Raji (cell line): Measurements from ENCODE around the gene HOXA7.

Experiments used
- POLR2A ChIP-seq: IDR thresholded peaks from 2 replicates; pipeline ENCODE4 v1.6.1; 2011; ENCODE audit warnings: low read depth, low read length, control low read depth; ENCODE audit not compliant: insufficient read depth

Gene HOXA7

DNA sequence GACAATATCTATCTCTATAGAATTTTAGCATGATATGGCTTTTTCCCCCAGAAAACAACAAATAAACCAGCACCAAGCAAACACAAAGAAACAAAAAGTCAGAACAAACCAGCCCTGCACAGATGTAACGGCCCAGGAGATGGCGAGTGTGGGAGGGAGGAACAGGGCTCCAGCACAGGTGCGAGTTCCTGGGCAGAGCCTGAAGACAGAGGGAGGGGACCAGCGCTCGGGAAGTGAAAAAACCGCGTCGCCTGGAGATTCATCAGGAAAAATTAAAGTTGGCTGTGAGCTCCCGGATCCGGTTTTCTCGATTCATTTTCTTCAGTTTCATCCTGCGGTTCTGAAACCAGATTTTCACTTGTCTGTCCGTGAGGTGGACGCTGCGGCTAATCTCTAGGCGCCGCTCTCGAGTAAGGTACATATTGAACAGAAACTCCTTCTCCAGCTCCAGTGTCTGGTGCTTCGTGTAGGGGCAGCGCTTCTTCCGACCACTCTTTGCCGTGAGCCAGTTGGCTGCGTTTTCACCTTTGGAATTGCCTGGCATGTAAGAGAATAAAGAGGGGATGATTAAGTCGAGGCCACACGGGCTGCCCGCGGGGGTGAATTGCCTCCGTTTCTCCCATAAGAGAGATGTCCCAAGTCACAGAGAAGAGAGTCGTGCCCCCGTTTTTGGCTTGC lies 15.3 kb upstream of the HOXA7 start:
- no peak for TF ChIP-seq POLR2A

- TF ChIP-seq POLR2A: no peak
Measured at GRCh38 chr7:27171325-27171636, 14.8 kb upstream of the HOXA7 start.

- no peak for TF ChIP-seq POLR2A
Measured at GRCh38 chr7:27170426-27171324, 14.2 kb upstream of the HOXA7 start.

DNA sequence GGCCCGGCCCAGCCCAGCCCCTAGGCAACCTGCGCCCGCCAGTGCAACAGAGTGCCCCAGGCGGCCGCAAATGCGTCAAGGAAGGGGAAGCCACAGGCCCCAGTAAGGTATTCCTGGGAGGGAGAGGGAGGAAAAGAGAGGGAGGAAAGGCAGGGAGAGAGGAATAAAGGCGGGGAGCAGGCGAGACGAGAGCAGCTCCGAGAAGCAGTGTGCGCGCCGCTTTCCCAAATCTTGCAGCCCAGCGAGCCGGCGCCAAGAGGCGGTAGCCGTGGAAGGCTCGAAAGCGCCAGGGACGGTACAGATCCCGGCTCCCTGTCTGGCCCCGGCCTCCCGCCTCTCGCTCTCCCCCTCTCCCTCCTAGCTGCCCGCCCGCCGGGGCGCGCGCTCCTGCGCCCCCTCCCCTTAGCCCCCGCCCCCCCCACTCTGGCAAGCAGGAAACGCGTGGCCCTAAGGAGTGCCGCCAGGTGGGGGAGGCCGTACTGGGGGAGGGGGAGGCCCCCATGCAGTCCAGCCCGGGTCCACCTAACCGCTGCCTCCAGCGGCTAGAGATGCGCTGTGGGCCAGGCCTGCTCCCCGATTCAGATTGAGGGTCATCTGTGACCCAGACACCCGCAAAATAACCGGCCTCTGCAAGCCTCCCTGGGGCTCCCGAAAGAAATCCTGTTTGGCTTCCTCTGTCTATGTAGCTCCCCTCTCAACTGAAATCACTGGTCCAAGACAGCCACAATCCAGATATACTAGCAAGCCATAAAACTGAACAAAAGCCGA lies 13.4 kb upstream of the HOXA7 start:
- TF ChIP-seq POLR2A: no peak

DNA sequence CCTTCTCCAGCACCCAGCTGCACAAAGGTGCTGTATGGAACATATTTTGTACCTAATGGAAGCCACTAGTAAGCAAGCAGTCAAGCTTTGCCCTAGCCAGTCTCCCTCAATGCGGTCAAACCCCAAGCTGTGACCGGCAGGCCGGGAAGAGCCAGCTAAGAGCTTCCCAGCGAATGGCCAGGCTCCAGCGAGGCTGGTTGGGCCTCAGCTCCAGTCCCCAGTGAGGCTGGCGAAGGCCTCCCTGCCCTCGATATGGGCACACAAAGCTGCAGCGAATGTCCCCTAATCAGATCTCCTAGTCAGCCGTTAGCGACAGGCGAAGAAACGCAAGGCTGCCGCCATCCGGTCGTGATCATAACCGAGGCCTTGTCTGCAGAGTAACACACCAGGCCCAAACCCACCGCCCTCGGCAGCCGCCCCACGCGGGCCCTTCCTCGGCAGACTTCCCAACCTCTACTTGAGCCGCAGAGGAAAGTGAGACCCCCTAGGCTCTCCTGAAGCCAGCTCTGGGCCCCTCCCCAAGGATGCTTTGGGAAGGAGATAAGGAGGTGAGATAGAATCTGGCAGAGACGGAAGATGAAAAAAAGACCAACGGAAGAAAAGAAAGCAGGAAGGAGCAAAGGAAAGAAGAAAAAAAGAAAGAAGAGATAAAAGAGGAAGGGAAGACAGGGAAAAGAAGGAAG lies 11.9 kb upstream of the HOXA7 start:
- no peak for TF ChIP-seq POLR2A

DNA sequence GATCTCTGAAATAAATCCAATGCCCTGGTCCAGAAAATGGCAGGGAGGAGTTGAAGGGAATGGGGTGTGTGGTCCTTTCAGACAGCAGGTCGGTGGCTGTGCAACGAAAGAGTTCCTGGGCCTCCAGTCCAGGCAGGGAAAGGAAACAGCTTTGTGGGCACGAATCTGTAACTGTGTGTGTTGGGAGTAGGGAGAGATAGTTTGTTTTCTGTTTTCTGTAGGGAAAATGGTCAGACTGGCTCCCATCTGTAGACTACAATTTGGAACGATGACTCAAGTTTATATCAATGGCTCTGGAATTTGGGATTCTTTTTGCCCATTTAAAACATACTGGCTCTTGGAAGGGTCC lies 11.4 kb upstream of the HOXA7 start:
- TF ChIP-seq POLR2A: no peak

GRCh38 chr7:27166531-27167505 lies 10.3 kb upstream of the HOXA7 start:
- TF ChIP-seq POLR2A: no peak

DNA sequence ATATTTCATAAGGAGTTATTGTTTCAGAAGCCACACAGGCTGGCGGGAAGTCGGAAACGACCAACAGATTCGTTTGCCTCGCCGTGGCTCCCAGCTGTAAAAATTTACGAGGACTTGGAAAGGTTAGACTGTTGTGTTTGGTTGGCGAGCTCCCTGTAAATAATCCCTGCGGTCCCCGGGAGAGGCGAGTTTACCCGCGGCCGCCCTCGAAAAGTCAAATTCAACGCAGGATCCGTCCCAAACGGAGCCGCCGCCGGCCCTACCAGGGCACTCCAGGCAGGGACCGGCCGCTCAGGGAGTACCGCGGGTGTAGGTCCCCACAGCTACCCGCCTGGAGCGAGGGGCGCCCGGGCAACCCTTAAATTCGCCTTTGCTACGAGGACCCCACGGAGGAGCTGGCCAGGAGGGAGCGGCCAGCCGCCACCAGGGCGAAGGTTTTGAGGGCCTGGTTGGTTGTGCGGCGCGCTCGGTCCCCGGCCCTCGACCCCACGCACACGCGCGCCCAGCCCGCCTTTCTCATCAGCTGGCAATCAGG lies 9.6 kb upstream of the HOXA7 start:
- no peak for TF ChIP-seq POLR2A

DNA sequence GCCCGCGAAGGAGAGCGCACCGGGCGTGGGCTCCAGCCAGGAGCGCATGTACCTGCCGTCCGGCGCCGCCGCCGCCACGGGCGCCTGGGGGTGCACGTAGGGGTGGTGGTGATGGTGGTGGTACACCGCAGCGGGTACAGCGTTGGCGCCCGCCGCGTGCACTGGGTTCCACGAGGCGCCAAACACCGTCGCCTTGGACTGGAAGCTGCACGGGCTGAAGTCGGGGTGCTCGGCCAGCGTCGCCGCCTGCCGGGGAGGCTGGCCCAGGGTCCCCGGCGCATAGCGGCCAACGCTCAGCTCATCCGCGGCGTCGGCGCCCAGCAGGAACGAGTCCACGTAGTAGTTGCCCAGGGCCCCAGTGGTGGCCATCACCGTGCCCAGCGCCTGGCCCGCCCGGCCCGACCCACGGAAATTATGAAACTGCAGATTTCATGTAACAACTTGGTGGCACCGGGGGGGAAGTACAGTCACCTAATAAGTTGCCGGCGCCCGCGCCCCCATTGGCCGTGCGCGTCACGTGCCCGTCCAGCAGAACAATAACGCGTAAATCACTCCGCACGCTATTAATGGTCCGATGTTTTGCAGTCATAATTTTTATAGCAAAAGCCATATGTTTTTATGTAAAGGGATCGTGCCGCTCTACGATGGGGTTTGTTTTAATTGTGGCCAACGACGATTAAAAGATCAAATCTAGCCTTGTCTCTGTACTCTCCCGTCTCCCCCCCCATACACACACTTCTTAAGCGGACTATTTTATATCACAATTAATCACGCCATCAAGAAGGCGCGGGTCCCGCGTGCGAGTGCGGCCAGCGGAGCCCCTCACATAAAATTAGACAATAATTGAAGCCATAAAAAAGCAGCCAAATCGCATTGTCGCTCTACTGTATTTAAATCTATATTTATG lies 8.9 kb upstream of the HOXA7 start, which contains the start of gene HOXA9:
TSS of gene HOXA9 (minus strand) at position 449 of the 907 bp plus-strand sequence. CDS start at position 369, 80 bp downstream.
- TF ChIP-seq POLR2A: no peak

DNA sequence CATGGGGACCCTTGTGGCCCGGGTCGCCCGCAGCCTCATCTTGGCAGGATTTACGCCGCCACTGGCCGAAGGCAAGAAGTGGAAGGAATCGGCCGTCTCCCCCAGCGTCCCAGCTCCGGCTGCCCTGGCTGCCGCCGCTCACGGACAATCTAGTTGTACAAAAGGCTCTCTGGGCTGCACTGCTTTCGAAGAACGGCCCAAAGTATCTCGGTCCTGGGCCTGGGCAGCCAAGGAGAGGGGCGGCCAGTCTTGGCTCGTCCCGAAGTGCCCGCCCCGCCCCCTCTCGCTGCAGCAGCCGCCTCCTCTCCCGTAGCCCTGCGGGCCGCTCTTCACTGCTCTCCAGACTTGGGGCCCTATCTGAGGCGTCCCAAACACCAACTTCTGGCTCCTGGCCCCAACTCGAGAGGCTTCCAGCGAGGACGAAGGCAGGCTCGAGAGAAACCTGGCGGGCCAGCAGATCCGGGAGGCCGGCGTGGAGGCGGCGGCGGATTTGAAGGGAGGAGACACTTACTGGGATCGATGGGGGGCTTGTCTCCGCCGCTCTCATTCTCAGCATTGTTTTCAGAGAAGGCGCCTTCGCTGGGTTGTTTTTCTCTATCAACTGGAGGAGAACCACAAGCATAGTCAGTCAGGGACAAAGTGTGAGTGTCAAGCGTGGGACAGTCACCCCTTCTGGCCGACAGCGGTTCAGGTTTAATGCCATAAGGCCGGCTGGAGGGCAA lies 8.1 kb upstream of the HOXA7 start:
- TF ChIP-seq POLR2A: no peak

DNA sequence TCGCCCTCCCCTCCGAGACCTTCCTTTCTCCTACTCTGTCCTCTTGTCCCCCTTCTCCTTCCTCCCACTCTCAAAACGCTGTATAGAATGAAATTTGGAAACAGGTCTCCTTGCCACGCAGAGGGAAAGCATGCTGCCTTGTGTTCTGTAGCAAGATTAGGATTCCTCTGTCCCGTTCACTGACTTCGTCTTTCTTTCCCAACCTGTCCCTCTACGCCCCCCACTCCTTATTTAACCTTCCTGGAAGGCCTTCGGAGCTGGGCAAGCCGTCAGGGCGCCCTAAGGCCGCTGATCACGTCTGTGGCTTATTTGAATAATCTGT lies 7.5 kb upstream of the HOXA7 start:
- no peak for TF ChIP-seq POLR2A

DNA sequence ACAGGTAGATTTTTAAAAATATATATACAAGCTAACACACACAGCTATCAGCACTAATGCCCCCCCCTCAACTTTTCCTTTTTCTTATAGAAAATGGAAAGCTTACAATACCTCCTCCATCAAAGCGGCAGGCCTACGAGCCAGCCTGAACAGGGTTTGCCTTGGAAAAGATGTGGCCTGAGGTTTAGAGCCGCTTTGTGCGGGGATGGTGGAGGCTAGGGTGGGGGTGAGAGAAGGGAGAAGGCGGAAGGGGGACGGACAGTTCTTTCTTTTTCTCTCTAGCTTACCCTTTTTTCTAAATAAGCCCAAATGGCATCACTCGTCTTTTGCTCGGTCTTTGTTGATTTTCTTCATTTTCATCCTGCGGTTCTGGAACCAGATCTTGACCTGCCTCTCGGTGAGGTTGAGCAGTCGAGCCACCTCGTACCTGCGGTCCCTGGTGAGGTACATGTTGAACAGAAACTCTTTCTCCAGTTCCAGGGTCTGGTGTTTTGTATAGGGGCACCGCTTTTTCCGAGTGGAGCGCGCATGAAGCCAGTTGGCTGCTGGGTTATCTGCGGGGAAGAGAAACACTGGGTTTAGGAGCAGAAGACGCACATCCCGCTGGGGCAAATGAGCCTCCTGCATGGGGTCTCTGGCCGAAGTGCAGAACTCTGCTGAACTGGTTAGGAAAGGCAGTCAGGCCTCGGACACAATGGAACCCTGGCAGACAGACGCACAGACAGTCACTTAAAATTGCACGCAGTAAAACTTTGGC lies 7.0 kb upstream of the HOXA7 start:
- TF ChIP-seq POLR2A: no peak
